ENCODE measurements around the gene VPS26B. TPM values are rescaled to one million over a fixed set of nuclear protein-coding genes. Genes with fewer than 3 reads are reported as not detected.

The VPS26B gene
- total and polyA plus RNA-seq, 9 of the 15 experiments (the other 6 are each of a cell fraction or from before 2014, with no cell fraction given), result 3.5 to 43.3 (median 27.4) TPM

DNA sequence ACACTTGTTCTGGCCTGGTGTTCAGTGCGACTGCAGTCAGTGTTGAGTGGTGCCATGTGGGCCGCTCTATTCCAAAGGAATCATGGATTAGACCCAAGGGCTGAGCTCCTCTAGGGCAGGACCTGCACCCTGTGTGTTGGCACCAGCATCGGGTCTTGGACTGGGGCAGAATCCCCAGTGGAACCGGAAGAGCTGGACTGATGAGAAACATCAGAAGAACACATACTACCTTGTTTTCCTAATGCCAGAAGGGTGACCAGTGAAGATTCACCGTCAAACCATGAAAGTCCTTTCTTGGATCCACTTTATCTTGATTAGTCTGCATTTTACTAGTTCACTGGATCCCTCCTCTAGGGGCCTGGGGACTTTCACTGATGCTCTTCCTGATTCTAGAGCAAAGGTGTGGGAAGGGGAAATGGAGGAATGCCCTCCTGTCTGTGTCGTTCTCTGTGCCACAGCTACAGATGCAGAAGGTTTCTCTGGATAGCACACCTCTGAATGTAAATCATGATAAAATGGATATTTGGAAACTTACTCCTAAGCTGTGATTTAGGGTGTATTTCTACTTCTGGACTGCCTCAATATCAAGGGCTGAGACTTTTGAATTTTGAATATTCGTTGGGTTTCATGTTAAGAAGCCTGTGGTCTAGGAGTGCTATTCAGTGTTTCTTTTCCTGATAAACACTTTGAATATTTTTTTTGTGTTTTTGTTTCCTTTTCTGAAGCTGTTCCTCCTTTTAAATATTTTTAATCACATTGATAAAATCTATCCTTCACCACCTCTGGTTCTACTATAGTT is 40.7 kb downstream of the VPS26B start:
- Histone ChIP-seq H3K9me1 (ENCODE audit: control insufficient read depth, insufficient read depth, low read length) (no peaks in the 10 kb centered on the region), H3K36me3 (ENCODE audit: control insufficient read depth, insufficient read depth, low read length) (peaks cover 33% of the 10 kb centered on the region; the same call in 2 of the 3 replicates), H3K9ac (ENCODE audit: insufficient read depth in 1 of 2, low read depth in 2 of 2, low read length in 2 of 2) (no peak overlapping the region), H3K79me2 (ENCODE audit: control insufficient read depth, insufficient read depth, low read length) (no peaks in the 10 kb centered on the region), H4K20me1 (replicated peaks; ENCODE audit: control insufficient read depth, insufficient read depth, low read length) (no peaks in the 10 kb centered on the region), H3K27me3 (ENCODE audit: control insufficient read depth in 2 of 2, insufficient read depth in 2 of 2, low read length in 2 of 2) (peaks cover 2 to 7% of the 10 kb centered on the region in 2 experiments; a peak in 3 of 5 replicates), H3K27ac (ENCODE audit: extremely low read depth, low read depth, low read length) (no peak overlapping the region), H2AFZ (ENCODE audit: low read depth, low read length) (no peak overlapping the region), H3K4me3 (no peak overlapping the region), H3K4me2 (ENCODE audit: insufficient read depth, low read length) (no peak overlapping the region), H3K4me1 (replicated peaks in 1 of 2; ENCODE audit: control insufficient read depth in 2 of 2, insufficient read depth in 2 of 2, low read length in 2 of 2) (peaks cover 0 to 3% of the 10 kb centered on the region in 2 experiments; a peak in 2 of 5 replicates), H3K9me3 (replicated peaks; ENCODE audit: control insufficient read depth, insufficient read depth, low read depth, low read length) (no peaks in the 10 kb centered on the region)
- ChIA-PET POLR2A (interaction anchor here (0.6 to 1.5 kb wide), 4 partner anchors 8 to 159 kb away, joined by 3 to 4 read pairs (median 4); no protein-coding TSS in a partner anchor), CTCF (ENCODE audit: low intra/inter-chr PET ratio) (no interaction called here)
- BruUV-seq (replicated peaks), result TSS peak; percentile 27
- ATAC-seq (no peak), DNase-seq (ENCODE audit: extremely low read depth in 1 of 4, low spot score in 3 of 4) (no peak), FAIRE-seq (no peak)
- intact Hi-C loops (cut with micrococcal nuclease), result no loop called here
- WGBS (ENCODE audit: insufficient coverage, low coverage, missing lambda C conversion rate), result 69% methylated on average over 7 of the region's 7 CpGs
- in situ Hi-C loops (cut with MboI), result no loop called here
- TF ChIP-seq NRF1 (conservative IDR thresholded peaks at IDR 0.05 in 1 of 2, IDR thresholded peaks at IDR 0.05 in 1 of 2) (no peak), ZNF507 (tag; conservative IDR thresholded peaks at IDR 0.05) (no peak), NBN (IDR thresholded peaks at IDR 0.05; ENCODE audit: low read depth) (no peak), SMARCA5 (IDR thresholded peaks at IDR 0.05) (no peak), ZNF232 (CRISPR knock-in tag; IDR thresholded peaks at IDR 0.05) (no peak), ZFX (CRISPR knock-in tag; IDR thresholded peaks at IDR 0.05) (no peak), ZNF445 (CRISPR knock-in tag; IDR thresholded peaks at IDR 0.05; ENCODE audit: low read depth) (no peak), PRPF4 (IDR thresholded peaks at IDR 0.05; ENCODE audit: insufficient read depth, low read depth, low read length, poor library complexity, severe bottlenecking) (no peak), HIVEP1 (CRISPR knock-in tag; IDR thresholded peaks at IDR 0.05) (no peak), POLR2G (IDR thresholded peaks at IDR 0.05; ENCODE audit: low read depth, low read length) (no peak), FUS (optimal IDR thresholded peaks at IDR 0.05; ENCODE audit: low read depth, low read length) (no peak), CHD4 (IDR thresholded peaks at IDR 0.05; ENCODE audit: insufficient read depth, insufficient replicate concordance, low read depth, low read length, poor library complexity, severe bottlenecking) (no peak)
- TF ChIP-seq, protein P1, sequence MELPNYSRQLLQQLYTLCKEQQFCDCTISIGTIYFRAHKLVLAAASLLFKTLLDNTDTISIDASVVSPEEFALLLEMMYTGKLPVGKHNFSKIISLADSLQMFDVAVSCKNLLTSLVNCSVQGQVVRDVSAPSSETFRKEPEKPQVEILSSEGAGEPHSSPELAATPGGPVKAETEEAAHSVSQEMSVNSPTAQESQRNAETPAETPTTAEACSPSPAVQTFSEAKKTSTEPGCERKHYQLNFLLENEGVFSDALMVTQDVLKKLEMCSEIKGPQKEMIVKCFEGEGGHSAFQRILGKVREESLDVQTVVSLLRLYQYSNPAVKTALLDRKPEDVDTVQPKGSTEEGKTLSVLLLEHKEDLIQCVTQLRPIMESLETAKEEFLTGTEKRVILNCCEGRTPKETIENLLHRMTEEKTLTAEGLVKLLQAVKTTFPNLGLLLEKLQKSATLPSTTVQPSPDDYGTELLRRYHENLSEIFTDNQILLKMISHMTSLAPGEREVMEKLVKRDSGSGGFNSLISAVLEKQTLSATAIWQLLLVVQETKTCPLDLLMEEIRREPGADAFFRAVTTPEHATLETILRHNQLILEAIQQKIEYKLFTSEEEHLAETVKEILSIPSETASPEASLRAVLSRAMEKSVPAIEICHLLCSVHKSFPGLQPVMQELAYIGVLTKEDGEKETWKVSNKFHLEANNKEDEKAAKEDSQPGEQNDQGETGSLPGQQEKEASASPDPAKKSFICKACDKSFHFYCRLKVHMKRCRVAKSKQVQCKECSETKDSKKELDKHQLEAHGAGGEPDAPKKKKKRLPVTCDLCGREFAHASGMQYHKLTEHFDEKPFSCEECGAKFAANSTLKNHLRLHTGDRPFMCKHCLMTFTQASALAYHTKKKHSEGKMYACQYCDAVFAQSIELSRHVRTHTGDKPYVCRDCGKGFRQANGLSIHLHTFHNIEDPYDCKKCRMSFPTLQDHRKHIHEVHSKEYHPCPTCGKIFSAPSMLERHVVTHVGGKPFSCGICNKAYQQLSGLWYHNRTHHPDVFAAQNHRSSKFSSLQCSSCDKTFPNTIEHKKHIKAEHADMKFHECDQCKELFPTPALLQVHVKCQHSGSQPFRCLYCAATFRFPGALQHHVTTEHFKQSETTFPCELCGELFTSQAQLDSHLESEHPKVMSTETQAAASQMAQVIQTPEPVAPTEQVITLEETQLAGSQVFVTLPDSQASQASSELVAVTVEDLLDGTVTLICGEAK (IDR thresholded peaks at IDR 0.05), result no peak
- TF ChIP-seq, protein P1 (CRISPR knock-in tag; IDR thresholded peaks at IDR 0.05), result no peak

Data from K562 (cell line).